HUDEP-2 (cell line): ENCODE data around the gene ROGDI.

Experiments
- DNase-seq, 76 experiments: peaks; one replicate each; lab custom pipeline; 2025; ENCODE audit not compliant: unreplicated experiment in 76 of 76; lab: John Stamatoyannopoulos, UW

ROGDI gene

DNA sequence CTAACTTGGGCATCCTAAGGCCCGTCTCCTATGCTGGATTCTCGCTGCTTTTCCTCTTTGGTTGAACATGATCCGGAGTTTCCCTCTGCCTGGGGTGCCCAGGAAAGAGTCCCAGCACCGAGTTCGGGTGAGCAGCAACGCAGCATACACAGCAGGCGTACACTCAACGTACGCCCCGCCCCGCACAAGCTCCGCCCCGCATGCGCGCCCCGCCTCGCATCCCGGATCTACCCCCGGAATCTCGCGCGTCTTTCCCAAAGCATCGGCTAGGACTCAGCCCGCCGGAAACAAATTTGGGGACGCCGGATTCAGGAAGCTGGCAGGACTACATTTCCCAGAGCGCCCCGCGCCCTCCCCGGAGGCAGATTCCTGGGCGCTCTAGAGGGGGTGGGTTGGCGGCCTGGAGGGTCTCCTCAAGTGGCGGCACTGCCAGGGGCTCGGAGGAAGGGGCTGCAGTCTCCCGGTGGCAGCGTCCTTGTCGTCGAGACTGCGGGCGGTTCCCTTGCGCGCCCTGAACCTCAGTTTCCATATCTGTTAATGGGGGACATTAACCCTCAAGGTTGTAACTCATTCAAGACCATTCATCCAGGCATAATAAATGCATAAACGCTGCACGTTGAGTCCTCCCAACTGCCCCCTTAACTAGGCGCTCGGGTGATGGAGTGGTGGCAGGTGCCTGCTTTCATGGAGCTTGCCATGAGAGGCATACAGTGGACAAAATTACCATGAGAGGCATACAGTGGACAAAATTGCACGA is 33.7 kb downstream of the ROGDI start:
- peak in 75 of 76 experiments; percentile 26 to 92 (median 81) for DNase-seq

DNA sequence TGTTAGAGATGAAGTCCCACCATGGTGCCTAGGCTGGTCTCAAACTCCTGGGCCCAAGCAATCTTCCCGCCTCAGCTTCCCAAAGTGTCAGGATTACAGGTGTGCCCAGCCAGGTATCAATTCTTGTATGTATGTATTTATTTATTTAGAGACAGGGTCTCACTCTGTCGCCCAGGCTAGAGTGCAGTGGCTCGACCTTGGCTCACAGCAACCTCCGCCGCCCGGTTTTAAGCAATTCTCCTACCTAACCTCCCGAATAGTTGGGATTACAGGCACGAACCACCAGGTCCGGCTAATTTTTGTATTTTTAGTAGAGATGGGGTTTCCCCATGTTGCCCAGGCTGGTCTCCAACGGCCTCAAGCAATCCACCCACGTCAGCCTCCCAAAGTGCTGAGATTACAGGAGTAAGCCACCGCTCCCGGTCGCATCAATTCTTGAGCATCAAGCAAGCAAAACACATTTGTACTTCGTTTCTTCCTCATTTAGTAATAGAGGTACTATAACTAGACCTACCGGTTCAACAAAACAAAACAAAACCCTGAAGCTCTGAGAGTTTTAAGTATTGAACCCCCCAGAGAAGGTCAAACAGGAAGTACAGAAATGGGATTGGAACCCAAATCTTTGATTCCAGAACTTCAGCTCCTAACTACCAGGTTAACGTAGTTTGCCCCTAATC is 34.4 kb downstream of the ROGDI start:
- DNase-seq: no peak

DNA sequence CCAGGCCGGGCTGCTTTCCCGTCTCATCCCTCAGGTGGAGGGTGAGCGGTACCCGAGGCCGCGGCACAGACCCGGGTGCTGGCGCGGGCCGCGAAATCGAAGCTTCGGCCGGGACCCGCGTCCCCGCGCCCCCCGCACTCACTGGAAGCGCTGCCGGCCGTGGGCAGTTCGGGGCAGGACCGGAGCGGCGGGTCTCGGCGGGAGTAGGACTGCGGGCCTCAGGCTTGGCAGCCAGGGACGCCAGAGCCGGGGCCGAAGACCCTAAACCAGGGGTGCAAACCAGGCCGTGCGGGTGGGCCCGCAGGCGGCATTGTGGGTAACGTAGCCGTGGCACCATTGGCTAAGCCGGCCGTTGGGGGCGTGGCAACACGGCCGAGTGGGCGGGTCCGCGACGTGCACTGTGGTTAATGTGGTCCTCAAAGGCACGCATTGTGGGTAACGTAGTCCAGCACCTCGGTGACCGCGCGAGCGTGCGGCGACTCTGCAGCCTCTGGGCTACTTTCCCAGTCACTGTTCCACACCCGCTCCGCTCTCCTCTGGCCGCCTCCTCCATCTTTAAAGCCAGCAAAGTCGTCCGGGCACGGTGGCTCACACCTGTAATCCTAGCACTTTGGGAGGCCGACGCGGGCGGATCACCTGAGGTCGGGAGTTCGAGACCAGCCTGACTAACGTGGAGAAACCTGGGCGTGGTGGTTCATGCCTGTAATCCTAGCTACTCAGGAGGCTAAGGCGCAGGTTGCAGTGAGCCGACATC is 35.4 kb downstream of the ROGDI start, which contains the start of gene ZNF500:
ZNF500 (minus strand) TSS at position 288 of the 754 bp plus-strand sequence. CDS start 1,184 bp downstream, outside the sequence.
- DNase-seq: peak in 75 of 76 experiments; percentile 72 to 98 (median 94)

GRCh38 chr16:4765511-4766474 is 36.6 kb downstream of the ROGDI start:
- no peak for DNase-seq

DNA sequence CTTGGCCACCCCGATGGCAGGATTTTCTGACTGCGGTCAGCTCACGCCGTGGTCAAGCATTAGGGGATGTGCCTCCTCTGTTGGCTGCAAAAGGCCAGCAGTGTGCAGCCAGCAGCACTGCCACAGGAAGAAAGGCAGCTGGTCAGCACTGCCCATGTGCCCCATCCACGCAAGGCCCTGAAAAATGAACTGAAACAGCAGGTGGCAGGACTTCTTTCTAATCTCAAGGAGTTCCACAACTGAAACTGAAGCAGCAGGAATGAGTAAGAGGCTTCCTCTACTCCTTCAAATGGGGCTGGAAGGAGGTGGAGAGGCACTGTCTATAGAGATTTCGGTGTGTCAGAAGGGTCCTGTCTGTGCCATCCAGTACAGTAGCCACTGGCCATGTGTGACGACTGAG is 38.6 kb downstream of the ROGDI start:
- no peak for DNase-seq

- no peak for DNase-seq
These were observed 40.2 kb downstream of the ROGDI start for GRCh38 chr16:4762205-4762604.

GRCh38 chr16:4760221-4760910 is 42.1 kb downstream of the ROGDI start:
- no peak for DNase-seq

DNA sequence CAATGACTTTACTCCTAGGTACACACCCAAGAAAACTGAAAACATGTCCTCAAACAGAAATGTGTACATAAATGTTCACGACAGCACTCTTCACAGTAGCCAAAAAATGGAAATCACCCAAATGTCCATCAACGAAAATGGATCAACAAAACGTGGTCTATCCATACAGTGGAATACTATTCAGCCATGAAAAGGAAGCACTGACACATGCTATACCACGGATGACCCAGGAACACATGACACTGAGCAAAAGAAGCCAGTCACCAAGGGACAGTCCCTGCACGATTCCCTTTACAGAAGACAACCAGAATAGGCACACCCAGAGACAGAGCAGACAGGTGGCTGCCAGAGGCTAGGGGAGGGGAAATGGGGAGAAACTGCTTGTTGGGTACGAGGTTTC is 46.7 kb downstream of the ROGDI start:
- no peak for DNase-seq

- no peak for DNase-seq
These were observed 47.6 kb downstream of the ROGDI start for GRCh38 chr16:4754865-4755264.

GRCh38 chr16:4753227-4753626 is 49.2 kb downstream of the ROGDI start:
- DNase-seq: no peak

DNA sequence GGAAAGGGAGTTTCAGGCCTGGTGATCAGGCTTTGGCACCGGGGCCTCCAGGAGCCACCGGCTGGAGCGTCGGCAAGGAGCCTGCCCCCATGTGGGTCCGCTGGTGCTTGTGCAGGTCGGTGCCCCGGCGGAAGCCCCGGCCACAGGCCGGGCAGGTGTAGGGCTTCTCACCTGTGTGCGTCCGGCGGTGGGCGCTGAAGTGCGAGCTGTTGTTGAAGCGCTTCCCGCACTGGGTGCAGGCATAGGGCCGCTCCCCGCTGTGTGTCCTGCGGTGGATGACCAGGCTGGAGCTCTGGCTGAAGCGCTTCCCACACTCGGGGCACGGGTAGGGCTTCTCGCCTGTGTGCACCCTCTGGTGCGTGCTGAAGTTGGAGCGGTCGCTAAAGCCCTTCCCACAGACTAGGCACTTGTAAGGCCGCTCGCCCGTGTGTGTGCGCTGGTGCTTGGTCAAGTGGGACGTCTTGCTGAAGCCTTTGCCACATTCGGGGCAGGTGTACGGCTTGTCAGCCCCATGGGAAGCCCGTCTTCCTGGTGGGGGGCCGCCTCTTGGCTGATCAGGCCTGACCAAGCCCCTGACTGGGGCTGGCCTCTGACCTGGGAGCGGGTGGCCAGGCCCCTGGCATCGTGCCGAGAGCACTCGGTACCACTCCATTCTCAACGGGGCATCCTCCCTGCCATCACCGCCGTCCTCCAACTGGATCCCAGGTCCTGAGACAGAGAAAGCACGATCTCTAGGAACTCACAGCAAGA is 49.9 kb downstream of the ROGDI start:
- no peak for DNase-seq

- DNase-seq: no peak
These were observed 51.5 kb downstream of the ROGDI start for GRCh38 chr16:4750896-4751295.

DNA sequence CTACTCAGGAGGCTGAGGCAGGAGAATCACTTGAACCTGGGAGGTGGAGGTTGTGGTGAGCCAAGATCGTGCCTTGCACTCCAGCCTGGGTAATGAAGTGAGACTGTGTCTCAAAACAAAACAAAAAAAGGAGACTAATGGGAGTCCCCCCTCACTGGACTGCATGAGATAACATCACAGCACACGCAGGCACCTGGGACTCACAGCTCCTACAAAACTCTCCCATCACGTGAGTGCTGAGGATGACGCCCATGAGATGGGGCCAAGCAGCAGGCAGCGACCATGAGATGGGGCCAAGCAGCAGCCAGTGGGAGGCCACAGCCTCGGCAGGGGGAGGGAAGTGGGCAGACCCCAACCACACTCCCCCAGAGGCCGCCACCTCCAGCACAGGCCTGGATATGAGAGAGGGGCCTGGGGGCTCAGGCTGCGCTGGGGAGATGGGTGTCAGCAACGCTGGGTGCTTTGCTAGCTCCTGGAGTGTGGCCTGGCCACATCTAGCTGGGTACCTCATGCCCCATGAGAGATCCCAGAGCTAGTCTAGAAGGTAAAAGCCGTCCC is 52.7 kb downstream of the ROGDI start:
- DNase-seq: no peak

- no peak for DNase-seq
These were observed 53.6 kb downstream of the ROGDI start for GRCh38 chr16:4748682-4749411.

DNA sequence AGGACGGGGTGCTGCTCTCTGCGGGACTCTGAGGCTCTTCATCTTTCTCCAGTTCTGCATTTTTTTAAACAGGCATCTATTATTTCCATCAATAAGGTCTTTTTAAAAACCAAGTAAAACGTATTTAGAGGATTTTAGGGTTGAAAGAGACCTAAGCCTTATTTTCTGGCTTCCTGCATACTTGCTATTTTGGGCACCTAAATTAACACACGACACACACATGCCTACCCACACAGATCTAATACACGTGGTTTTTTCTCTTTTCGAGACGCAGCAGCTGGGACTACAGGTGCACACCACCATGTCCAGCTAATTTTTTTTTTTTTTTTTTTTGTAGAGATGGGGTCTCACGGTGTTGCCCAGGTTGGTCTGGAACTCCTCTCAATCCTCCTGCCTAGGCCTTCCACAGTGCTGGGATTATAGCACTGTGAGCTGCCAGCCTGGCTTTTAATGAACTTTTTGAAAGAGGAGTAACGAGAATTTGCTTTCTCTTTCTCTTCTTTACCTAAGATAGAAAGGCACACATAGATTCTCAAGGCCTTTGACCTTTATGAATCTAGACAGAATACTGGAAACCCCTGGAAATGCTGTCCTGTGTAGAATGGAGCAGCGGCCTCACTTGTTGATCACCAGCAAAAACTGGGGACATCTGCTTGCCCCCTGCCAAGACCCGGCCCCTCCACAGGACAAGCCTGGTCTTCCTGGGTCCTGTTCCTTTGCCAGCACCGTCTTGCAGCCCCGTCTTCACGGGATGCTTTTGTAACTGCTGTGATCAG is 54.3 kb downstream of the ROGDI start:
- DNase-seq: no peak

DNA sequence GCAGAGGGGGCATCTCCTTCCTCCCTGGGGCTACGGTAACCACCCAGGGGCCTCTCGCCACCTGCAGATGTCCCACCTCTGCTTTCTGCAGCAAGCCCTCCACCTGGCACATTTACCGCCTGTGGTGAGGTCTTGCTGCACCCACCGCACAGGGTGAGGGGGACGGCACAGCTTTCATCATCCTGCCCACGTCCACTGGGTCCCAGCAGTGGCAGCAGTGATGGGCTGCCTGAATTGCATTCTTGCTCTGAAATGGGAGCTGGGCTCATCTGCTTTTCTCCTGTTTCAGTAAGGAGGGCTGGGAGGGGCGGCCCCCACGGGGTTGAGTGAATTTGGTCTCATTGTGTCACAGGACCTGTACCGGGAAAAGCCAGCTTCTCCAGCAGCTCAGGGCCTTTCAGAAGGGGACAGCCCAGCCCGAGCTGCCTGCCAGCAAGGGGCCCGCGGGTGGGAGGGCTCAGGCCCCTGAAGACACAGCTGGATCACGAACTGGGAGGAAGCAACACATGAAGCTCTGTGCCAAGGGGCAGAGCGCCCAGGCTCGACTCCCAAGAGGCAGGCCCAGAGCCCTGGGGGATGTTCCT is 55.4 kb downstream of the ROGDI start:
- no peak for DNase-seq
